DND-41 (cell line): Measurements from ENCODE around the gene HNRNPUL1.

Source experiments
- CTCF ChIP-seq: IDR thresholded peaks from 2 replicates; pipeline ENCODE4 v1.5.1; 2012; ENCODE audit warnings: borderline replicate concordance, low read length, moderate library complexity, mild to moderate bottlenecking; ENCODE audit not compliant: poor library complexity, severe bottlenecking; ENCODE audit errors: extremely low read depth
- EZH2 ChIP-seq: IDR thresholded peaks from 3 replicates; pipeline ENCODE4 v1.6.1; 2012; ENCODE audit warnings: borderline replicate concordance, low read depth, mild to moderate bottlenecking, moderate library complexity, low read length, inconsistent platforms; ENCODE audit not compliant: severe bottlenecking

GRCh38 chr19:41294393-41294792 lies 30.2 kb downstream of the HNRNPUL1 start:
- TF ChIP-seq EZH2 (no peak), CTCF (no peak)
